SK-N-SH treated with all-trans-retinoic acid at 6 μM for 48 hours (cell line): ENCODE data around the gene BCKDHA.

ENCODE experiments used
- ATAC-seq: fragments of 200-7000 bp; cut with Tn5 transposase; 3 replicates; pipeline ENCODE4 v1.9.1; 2020; ENCODE audit warnings: mild to moderate bottlenecking, moderate library complexity
- ARNTL ChIP-seq: fragments of 450-650 bp; formaldehyde crosslinking; IDR thresholded peaks from 2 replicates; pipeline ENCODE4 v1.5.0; 2020; ENCODE audit warnings: low read depth, mild to moderate bottlenecking, moderate library complexity, borderline replicate concordance
- BACH2 ChIP-seq: fragments of 250-450 bp; sonication (Bioruptor Pico); IDR thresholded peaks from 2 replicates; pipeline ENCODE4 v1.9.0; 2021; ENCODE audit warnings: mild to moderate bottlenecking, borderline replicate concordance
- CSDC2 ChIP-seq: fragments of 250-450 bp; sonication (Bioruptor Pico); IDR thresholded peaks from 2 replicates; pipeline ENCODE4 v1.5.0; 2020; ENCODE audit warnings: mild to moderate bottlenecking, moderate library complexity
- ESRRG ChIP-seq: fragments of 250-450 bp; sonication (Bioruptor Pico); IDR thresholded peaks from 2 replicates; pipeline ENCODE4 v1.6.1; 2021; ENCODE audit warnings: mild to moderate bottlenecking
- GLIS3 ChIP-seq: fragments of 250-450 bp; sonication (Bioruptor Pico); IDR thresholded peaks from 2 replicates; pipeline ENCODE4 v1.5.0; 2020; ENCODE audit warnings: mild to moderate bottlenecking, moderate library complexity
- ISL1 ChIP-seq: fragments of 250-450 bp; sonication (Bioruptor Pico); IDR thresholded peaks from 2 replicates; pipeline ENCODE4 v2.1.2; 2022; ENCODE audit warnings: mild to moderate bottlenecking, moderate library complexity
- OSR1 ChIP-seq: fragments of 250-450 bp; sonication (Bioruptor Pico); IDR thresholded peaks from 2 replicates; pipeline ENCODE4 v1.8.0; 2022; ENCODE audit warnings: moderate library complexity, mild to moderate bottlenecking, inconsistent platforms
- PPARA ChIP-seq: fragments of 250-450 bp; sonication (Bioruptor Pico); IDR thresholded peaks from 2 replicates; pipeline ENCODE4 v1.5.0; 2020; ENCODE audit warnings: mild to moderate bottlenecking, borderline replicate concordance
- RARB ChIP-seq: fragments of 250-450 bp; sonication (Bioruptor Pico); IDR thresholded peaks from 2 replicates; pipeline ENCODE4 v1.8.0; 2021; ENCODE audit warnings: mild to moderate bottlenecking, moderate library complexity
- SNAI2 ChIP-seq: fragments of 250-450 bp; sonication (Bioruptor Pico); IDR thresholded peaks from 2 replicates; pipeline ENCODE4 v1.5.0; 2020; ENCODE audit warnings: mild to moderate bottlenecking, moderate library complexity
- TCF4 ChIP-seq: fragments of 250-450 bp; sonication (Bioruptor Pico); IDR thresholded peaks from 2 replicates; pipeline ENCODE4 v1.8.0; 2021; ENCODE audit warnings: mild to moderate bottlenecking, moderate library complexity, borderline replicate concordance
- TOX ChIP-seq: fragments of 250-450 bp; sonication (Bioruptor Pico); IDR thresholded peaks from 2 replicates; pipeline ENCODE4 v1.8.0; 2021; ENCODE audit warnings: mild to moderate bottlenecking, moderate library complexity, borderline replicate concordance
- ZC3H10 ChIP-seq: fragments of 250-450 bp; sonication (Bioruptor Pico); IDR thresholded peaks from 2 replicates; pipeline ENCODE4 v1.5.1; 2021; ENCODE audit warnings: mild to moderate bottlenecking, moderate library complexity
- ZFP3 ChIP-seq: fragments of 250-450 bp; sonication (Bioruptor Pico); IDR thresholded peaks from 2 replicates; pipeline ENCODE4 v1.5.0; 2020; ENCODE audit warnings: mild to moderate bottlenecking, moderate library complexity
- ZFP30 ChIP-seq: fragments of 450-650 bp; formaldehyde crosslinking; IDR thresholded peaks from 2 replicates; pipeline ENCODE4 v1.5.0; 2022; ENCODE audit warnings: mild to moderate bottlenecking, moderate library complexity
- ZNF565 ChIP-seq: fragments of 450-650 bp; formaldehyde crosslinking; conservative IDR thresholded peaks from 2 replicates; pipeline ENCODE4 v1.5.0; 2020; ENCODE audit warnings: low read depth, mild to moderate bottlenecking, moderate library complexity
- ZNF70 ChIP-seq: fragments of 450-650 bp; formaldehyde crosslinking; IDR thresholded peaks from 2 replicates; pipeline ENCODE4 v1.5.0; 2020; ENCODE audit warnings: mild to moderate bottlenecking, moderate library complexity
- ZNF8 ChIP-seq: fragments of 450-650 bp; formaldehyde crosslinking; IDR thresholded peaks from 2 replicates; pipeline ENCODE4 v1.5.0; 2020; ENCODE audit warnings: mild to moderate bottlenecking, moderate library complexity
- TF ChIP-seq, protein P1 (sequence below): fragments of 250-450 bp; sonication (Bioruptor Pico); IDR thresholded peaks from 2 replicates; pipeline ENCODE4 v1.8.0; 2021; ENCODE audit warnings: low read depth, mild to moderate bottlenecking, moderate library complexity, borderline replicate concordance
- TF ChIP-seq, protein P2 (sequence below): fragments of 250-450 bp; sonication (Bioruptor Pico); IDR thresholded peaks from 2 replicates; pipeline ENCODE4 v1.5.1; 2021; ENCODE audit warnings: mild to moderate bottlenecking, moderate library complexity
- TF ChIP-seq, protein P3 (sequence below): fragments of 250-450 bp; sonication (Bioruptor Pico); IDR thresholded peaks from 2 replicates; pipeline ENCODE4 v1.5.0; 2020; ENCODE audit warnings: mild to moderate bottlenecking, moderate library complexity
- TF ChIP-seq, protein P4 (sequence below): fragments of 250-450 bp; sonication (Bioruptor Pico); IDR thresholded peaks from 2 replicates; pipeline ENCODE4 v1.5.1; 2020; ENCODE audit warnings: low read depth, mild to moderate bottlenecking, moderate library complexity
- TF ChIP-seq, protein P5 (sequence below): fragments of 250-450 bp; sonication (Bioruptor Pico); IDR thresholded peaks from 2 replicates; pipeline ENCODE4 v1.8.0; 2020; ENCODE audit warnings: mild to moderate bottlenecking, moderate library complexity, borderline replicate concordance

BCKDHA gene

DNA sequence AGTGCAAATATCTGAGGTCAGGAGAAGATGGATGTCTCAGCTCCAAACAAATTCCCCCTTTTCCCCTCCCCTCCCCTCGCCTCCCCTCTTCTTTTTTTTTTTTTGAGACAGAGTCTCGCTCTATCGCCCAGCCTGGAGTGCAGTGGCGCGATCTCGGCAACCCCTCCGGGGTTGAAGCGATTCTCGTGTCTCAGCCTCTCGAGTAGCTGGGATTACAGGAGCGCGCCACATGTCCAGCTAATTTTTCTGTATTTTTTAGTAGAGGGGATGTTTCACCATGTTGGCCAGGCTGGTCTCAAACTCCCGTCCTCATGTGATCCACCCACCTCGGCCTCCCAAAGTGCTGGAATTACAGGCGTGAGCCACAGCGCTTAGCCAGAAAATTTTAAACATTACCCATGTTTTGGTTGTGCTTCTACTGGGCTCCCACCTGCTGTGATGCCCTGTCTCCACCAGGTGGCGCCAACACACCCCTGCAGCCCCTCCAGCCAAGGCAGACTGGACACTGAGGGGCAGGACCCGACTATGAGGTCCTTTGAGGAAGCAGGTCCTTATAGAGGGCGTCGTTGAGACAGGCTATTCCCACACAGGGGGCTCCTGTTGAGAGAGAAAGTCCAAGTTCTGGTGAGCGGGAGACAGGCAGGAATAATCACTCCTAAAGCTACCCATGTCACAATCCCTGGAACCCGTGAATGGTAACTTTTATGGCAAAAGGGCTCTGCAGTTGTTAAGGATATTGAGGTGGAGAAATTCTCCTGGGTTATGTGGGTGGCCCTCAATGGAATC is 51.7 kb downstream of the BCKDHA start:
- TF ChIP-seq TCF4 (CRISPR knock-in tag), result no peak
- TF ChIP-seq, protein P1, sequence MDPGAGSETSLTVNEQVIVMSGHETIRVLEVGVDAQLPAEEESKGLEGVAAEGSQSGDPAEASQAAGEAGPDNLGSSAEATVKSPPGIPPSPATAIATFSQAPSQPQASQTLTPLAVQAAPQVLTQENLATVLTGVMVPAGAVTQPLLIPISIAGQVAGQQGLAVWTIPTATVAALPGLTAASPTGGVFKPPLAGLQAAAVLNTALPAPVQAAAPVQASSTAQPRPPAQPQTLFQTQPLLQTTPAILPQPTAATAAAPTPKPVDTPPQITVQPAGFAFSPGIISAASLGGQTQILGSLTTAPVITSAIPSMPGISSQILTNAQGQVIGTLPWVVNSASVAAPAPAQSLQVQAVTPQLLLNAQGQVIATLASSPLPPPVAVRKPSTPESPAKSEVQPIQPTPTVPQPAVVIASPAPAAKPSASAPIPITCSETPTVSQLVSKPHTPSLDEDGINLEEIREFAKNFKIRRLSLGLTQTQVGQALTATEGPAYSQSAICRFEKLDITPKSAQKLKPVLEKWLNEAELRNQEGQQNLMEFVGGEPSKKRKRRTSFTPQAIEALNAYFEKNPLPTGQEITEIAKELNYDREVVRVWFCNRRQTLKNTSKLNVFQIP (CRISPR knock-in tag), result no peak
- TF ChIP-seq ISL1 (CRISPR knock-in tag), result no peak
- TF ChIP-seq RARB, result no peak
- TF ChIP-seq BACH2 (CRISPR knock-in tag), result no peak
- TF ChIP-seq ZNF70 (CRISPR knock-in tag), result no peak
- TF ChIP-seq, protein P2, sequence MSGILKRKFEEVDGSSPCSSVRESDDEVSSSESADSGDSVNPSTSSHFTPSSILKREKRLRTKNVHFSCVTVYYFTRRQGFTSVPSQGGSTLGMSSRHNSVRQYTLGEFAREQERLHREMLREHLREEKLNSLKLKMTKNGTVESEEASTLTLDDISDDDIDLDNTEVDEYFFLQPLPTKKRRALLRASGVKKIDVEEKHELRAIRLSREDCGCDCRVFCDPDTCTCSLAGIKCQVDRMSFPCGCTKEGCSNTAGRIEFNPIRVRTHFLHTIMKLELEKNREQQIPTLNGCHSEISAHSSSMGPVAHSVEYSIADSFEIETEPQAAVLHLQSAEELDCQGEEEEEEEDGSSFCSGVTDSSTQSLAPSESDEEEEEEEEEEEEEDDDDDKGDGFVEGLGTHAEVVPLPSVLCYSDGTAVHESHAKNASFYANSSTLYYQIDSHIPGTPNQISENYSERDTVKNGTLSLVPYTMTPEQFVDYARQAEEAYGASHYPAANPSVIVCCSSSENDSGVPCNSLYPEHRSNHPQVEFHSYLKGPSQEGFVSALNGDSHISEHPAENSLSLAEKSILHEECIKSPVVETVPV, result no peak
- TF ChIP-seq, protein P3, sequence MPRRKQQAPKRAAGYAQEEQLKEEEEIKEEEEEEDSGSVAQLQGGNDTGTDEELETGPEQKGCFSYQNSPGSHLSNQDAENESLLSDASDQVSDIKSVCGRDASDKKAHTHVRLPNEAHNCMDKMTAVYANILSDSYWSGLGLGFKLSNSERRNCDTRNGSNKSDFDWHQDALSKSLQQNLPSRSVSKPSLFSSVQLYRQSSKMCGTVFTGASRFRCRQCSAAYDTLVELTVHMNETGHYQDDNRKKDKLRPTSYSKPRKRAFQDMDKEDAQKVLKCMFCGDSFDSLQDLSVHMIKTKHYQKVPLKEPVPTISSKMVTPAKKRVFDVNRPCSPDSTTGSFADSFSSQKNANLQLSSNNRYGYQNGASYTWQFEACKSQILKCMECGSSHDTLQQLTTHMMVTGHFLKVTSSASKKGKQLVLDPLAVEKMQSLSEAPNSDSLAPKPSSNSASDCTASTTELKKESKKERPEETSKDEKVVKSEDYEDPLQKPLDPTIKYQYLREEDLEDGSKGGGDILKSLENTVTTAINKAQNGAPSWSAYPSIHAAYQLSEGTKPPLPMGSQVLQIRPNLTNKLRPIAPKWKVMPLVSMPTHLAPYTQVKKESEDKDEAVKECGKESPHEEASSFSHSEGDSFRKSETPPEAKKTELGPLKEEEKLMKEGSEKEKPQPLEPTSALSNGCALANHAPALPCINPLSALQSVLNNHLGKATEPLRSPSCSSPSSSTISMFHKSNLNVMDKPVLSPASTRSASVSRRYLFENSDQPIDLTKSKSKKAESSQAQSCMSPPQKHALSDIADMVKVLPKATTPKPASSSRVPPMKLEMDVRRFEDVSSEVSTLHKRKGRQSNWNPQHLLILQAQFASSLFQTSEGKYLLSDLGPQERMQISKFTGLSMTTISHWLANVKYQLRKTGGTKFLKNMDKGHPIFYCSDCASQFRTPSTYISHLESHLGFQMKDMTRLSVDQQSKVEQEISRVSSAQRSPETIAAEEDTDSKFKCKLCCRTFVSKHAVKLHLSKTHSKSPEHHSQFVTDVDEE (CRISPR knock-in tag), result no peak
- no peak for TF ChIP-seq ZNF565
- TF ChIP-seq GLIS3, result no peak
- no peak for TF ChIP-seq SNAI2 (CRISPR knock-in tag)
- TF ChIP-seq CSDC2, result no peak
- no peak for TF ChIP-seq ZC3H10 (CRISPR knock-in tag)
- no peak for TF ChIP-seq OSR1 (CRISPR knock-in tag)
- TF ChIP-seq PPARA (CRISPR knock-in tag), result no peak
- TF ChIP-seq ZFP3, result no peak
- TF ChIP-seq ESRRG, result no peak
- no peak for TF ChIP-seq ZFP30
- ATAC-seq, result peak; percentile 97

DNA sequence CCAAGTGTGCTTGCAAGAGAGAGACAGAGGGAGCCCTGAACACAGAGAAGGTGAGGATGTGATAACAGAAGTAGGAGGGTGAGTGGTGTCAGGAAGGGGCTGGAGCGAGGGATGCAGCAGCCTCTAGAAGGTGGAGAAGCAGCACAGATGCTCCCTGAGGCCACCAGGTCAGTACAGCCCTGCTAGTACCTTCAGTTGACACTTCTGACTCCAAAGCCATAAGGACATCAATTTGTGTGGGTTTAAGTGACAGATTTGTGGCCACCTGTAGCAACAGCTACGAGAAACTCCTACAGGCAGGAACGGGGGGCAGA is 52.2 kb downstream of the BCKDHA start:
- ATAC-seq, result peak; percentile 10; the same call in 2 of the 3 replicates

More for the DNA sequence above, 52.2 kb downstream of the BCKDHA start:
- TF ChIP-seq ZFP3, result no peak
- no peak for TF ChIP-seq ZNF565
- no peak for TF ChIP-seq ZNF70 (CRISPR knock-in tag)
- no peak for TF ChIP-seq TOX
- TF ChIP-seq ZFP30, result no peak
- no peak for TF ChIP-seq ZNF8 (CRISPR knock-in tag)
- TF ChIP-seq ESRRG, result no peak
- no peak for TF ChIP-seq ZC3H10 (CRISPR knock-in tag)
- TF ChIP-seq, protein P1 (CRISPR knock-in tag), result no peak
- TF ChIP-seq, protein P4, sequence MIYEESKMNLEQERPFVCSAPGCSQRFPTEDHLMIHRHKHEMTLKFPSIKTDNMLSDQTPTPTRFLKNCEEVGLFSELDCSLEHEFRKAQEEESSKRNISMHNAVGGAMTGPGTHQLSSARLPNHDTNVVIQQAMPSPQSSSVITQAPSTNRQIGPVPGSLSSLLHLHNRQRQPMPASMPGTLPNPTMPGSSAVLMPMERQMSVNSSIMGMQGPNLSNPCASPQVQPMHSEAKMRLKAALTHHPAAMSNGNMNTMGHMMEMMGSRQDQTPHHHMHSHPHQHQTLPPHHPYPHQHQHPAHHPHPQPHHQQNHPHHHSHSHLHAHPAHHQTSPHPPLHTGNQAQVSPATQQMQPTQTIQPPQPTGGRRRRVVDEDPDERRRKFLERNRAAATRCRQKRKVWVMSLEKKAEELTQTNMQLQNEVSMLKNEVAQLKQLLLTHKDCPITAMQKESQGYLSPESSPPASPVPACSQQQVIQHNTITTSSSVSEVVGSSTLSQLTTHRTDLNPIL (CRISPR knock-in tag), result no peak
- TF ChIP-seq ARNTL (CRISPR knock-in tag), result no peak
- TF ChIP-seq, protein P5, sequence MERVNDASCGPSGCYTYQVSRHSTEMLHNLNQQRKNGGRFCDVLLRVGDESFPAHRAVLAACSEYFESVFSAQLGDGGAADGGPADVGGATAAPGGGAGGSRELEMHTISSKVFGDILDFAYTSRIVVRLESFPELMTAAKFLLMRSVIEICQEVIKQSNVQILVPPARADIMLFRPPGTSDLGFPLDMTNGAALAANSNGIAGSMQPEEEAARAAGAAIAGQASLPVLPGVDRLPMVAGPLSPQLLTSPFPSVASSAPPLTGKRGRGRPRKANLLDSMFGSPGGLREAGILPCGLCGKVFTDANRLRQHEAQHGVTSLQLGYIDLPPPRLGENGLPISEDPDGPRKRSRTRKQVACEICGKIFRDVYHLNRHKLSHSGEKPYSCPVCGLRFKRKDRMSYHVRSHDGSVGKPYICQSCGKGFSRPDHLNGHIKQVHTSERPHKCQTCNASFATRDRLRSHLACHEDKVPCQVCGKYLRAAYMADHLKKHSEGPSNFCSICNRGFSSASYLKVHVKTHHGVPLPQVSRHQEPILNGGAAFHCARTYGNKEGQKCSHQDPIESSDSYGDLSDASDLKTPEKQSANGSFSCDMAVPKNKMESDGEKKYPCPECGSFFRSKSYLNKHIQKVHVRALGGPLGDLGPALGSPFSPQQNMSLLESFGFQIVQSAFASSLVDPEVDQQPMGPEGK (CRISPR knock-in tag), result no peak
- no peak for TF ChIP-seq PPARA (CRISPR knock-in tag)
- TF ChIP-seq, protein P3 (CRISPR knock-in tag), result no peak
- TF ChIP-seq OSR1 (CRISPR knock-in tag), result no peak
- TF ChIP-seq, protein P2, result no peak
